Panc1 (cell line): Measurements from ENCODE around the gene STK11IP. TPM values are rescaled to one million over a fixed set of nuclear protein-coding genes. Genes with fewer than 3 reads are reported as not detected.

Experiments used
- ATAC-seq: fragments of 200-7000 bp; cut with Tn5 transposase; 2 replicates; pipeline ENCODE4 v1.9.1; 2020; ENCODE audit warnings: mild to moderate bottlenecking, moderate library complexity
- BruUV-seq: library from RNA; stranded (reverse); fragments of 400-500 nt; replicated peaks from 2 replicates; lab custom pipeline; 2021; lab: Mats Ljungman, UMichigan
- CTCF ChIA-PET: fragments of 300-600 bp; sonication (Branson Sonifier 250); formaldehyde crosslinking; loops from one replicate; lab custom pipeline; 2022; ENCODE audit warnings: antibody characterized with exemption; lab: Charles Lee
- POLR2A ChIA-PET: fragments of 300-600 bp; sonication (Branson Sonifier 250); formaldehyde crosslinking; loops from one replicate; lab custom pipeline; 2022; ENCODE audit warnings: antibody characterized with exemption; lab: Charles Lee
- DNase-seq: peaks from one replicate; pipeline ENCODE4 v3.0.0-alpha.2; 2010; ENCODE audit warnings: low read depth, low spot score
- H3K27ac ChIP-seq: 2 replicates; pipeline ENCODE4 v1.5.1; 2011; ENCODE audit warnings: mild to moderate bottlenecking, low read length, inconsistent platforms
- H3K27me3 ChIP-seq: fragments of 200-500 bp; sonication (Bioruptor generic); 2 replicates; pipeline ENCODE4 v1.6.0; 2014; ENCODE audit warnings: low read length, inconsistent platforms; ENCODE audit not compliant: control insufficient read depth, insufficient read depth
- H3K36me3 ChIP-seq: fragments of 200-500 bp; sonication (Bioruptor generic); 2 replicates; pipeline ENCODE4 v1.5.1; 2014; ENCODE audit warnings: inconsistent platforms, mild to moderate bottlenecking, low read length, moderate library complexity; ENCODE audit not compliant: control insufficient read depth, insufficient read depth
- H3K4me1 ChIP-seq: 2 replicates; pipeline ENCODE4 v1.5.1; 2011; ENCODE audit warnings: inconsistent platforms, mild to moderate bottlenecking, low read length, moderate library complexity; ENCODE audit not compliant: control insufficient read depth, insufficient read depth
- H3K4me3 ChIP-seq, 2 experiments: 2 replicates each; pipeline ENCODE4 v1.5.1; 2011 to 2012; ENCODE audit warnings: low read depth in 2 of 2, low read length in 2 of 2, mild to moderate bottlenecking in 2 of 2, inconsistent platforms in 1 of 2, moderate library complexity in 1 of 2
- H3K9me3 ChIP-seq: fragments of 200-500 bp; sonication (Bioruptor generic); 2 replicates; pipeline ENCODE4 v1.5.1; 2014; ENCODE audit warnings: low read depth, mild to moderate bottlenecking, inconsistent platforms, low read length, moderate library complexity; ENCODE audit not compliant: control insufficient read depth, insufficient read depth
- POLR2AphosphoS5 ChIP-seq: IDR thresholded peaks from 2 replicates; pipeline ENCODE4 v1.6.1; 2012; ENCODE audit warnings: mild to moderate bottlenecking, low read depth, low read length, moderate library complexity
- SIN3A ChIP-seq: IDR thresholded peaks from 2 replicates; pipeline ENCODE4 v1.6.1; 2012; ENCODE audit warnings: low read depth, mild to moderate bottlenecking, low read length, moderate library complexity, borderline replicate concordance; ENCODE audit not compliant: insufficient read depth
- TCF7L2 ChIP-seq: IDR thresholded peaks from 2 replicates; pipeline ENCODE4 v1.6.1; 2011; ENCODE audit warnings: mild to moderate bottlenecking, low read depth, low read length, inconsistent platforms
- in situ Hi-C: cut with HindIII; loops from 2 replicates; pipeline ENCODE4 v1.10.0; 2016; ENCODE audit warnings: low sequenced_read_pairs, low pct_unique_long_range_greater_than_20kb
- intact Hi-C: fragments of 100-400 bp; cut with micrococcal nuclease; formaldehyde crosslinking; loops from one replicate; pipeline ENCODE4 v1.10.0; 2022; ENCODE audit not compliant: unreplicated experiment
- total RNA-seq: library from RNA; stranded (reverse); gene quantifications from one replicate; pipeline ENCODE4 v1.2.1, GENCODE V29; 2021; ENCODE audit not compliant: unreplicated experiment
- TF ChIP-seq, protein P1 (sequence below): fragments of 450-650 bp; IDR thresholded peaks from 2 replicates; pipeline ENCODE4 v1.5.1; 2017; ENCODE audit warnings: mild to moderate bottlenecking
- TF ChIP-seq, protein P2 (sequence below), 2 experiments: IDR thresholded peaks; 2 replicates each; pipeline ENCODE4 v1.6.1; 2011 to 2012; ENCODE audit warnings: low read depth in 2 of 2, control low read depth in 1 of 2, low read length in 1 of 2, mild to moderate bottlenecking in 1 of 2, moderate library complexity in 1 of 2; ENCODE audit not compliant: insufficient read depth in 1 of 2

STK11IP gene
- total RNA-seq, 1 experiment from 2014 or later: 48.2 TPM

DNA sequence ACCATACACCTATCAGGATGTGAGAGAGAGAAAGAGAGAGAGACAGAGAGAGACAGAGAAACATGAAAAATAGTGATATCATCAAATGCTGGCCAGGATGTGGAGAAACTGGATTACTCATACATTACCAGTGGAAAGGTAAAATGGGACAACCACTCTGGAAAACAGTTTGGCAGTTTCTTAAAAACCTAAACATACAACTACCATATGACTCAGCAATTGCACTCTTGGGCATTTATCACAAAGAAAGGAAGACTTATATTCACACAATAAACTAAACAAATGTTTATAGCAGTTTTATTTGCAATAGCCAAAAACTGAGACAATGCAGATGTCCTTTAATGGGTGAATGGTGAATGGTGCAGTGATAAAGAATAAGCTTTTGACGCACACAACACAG lies 58.9 kb downstream of the STK11IP start:
- in situ Hi-C loops (no loop called here), intact Hi-C loops (no loop called here)
- no TSS peak for BruUV-seq
- Histone ChIP-seq H3K9me3 (peaks cover 7% of the 10 kb centered on the region; the same call in 1 of the 2 replicates), H3K27me3 (peaks cover 8% of the 10 kb centered on the region; the same call in 1 of the 2 replicates), H3K4me1 (no peaks in the 10 kb centered on the region), H3K27ac (no peak overlapping the region), H3K4me3 (no peak overlapping the region), H3K36me3 (no peaks in the 10 kb centered on the region)
- TF ChIP-seq, protein P1, sequence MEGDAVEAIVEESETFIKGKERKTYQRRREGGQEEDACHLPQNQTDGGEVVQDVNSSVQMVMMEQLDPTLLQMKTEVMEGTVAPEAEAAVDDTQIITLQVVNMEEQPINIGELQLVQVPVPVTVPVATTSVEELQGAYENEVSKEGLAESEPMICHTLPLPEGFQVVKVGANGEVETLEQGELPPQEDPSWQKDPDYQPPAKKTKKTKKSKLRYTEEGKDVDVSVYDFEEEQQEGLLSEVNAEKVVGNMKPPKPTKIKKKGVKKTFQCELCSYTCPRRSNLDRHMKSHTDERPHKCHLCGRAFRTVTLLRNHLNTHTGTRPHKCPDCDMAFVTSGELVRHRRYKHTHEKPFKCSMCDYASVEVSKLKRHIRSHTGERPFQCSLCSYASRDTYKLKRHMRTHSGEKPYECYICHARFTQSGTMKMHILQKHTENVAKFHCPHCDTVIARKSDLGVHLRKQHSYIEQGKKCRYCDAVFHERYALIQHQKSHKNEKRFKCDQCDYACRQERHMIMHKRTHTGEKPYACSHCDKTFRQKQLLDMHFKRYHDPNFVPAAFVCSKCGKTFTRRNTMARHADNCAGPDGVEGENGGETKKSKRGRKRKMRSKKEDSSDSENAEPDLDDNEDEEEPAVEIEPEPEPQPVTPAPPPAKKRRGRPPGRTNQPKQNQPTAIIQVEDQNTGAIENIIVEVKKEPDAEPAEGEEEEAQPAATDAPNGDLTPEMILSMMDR: no peak
- TF ChIP-seq TCF7L2 (no peak), POLR2AphosphoS5 (no peak), SIN3A (no peak)
- TF ChIP-seq, protein P2, sequence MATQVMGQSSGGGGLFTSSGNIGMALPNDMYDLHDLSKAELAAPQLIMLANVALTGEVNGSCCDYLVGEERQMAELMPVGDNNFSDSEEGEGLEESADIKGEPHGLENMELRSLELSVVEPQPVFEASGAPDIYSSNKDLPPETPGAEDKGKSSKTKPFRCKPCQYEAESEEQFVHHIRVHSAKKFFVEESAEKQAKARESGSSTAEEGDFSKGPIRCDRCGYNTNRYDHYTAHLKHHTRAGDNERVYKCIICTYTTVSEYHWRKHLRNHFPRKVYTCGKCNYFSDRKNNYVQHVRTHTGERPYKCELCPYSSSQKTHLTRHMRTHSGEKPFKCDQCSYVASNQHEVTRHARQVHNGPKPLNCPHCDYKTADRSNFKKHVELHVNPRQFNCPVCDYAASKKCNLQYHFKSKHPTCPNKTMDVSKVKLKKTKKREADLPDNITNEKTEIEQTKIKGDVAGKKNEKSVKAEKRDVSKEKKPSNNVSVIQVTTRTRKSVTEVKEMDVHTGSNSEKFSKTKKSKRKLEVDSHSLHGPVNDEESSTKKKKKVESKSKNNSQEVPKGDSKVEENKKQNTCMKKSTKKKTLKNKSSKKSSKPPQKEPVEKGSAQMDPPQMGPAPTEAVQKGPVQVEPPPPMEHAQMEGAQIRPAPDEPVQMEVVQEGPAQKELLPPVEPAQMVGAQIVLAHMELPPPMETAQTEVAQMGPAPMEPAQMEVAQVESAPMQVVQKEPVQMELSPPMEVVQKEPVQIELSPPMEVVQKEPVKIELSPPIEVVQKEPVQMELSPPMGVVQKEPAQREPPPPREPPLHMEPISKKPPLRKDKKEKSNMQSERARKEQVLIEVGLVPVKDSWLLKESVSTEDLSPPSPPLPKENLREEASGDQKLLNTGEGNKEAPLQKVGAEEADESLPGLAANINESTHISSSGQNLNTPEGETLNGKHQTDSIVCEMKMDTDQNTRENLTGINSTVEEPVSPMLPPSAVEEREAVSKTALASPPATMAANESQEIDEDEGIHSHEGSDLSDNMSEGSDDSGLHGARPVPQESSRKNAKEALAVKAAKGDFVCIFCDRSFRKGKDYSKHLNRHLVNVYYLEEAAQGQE (IDR thresholded peaks at IDR 0.05; ENCODE audit: insufficient read depth in 1 of 2, low read depth in 2 of 2, low read length in 1 of 2): no peak
- DNase-seq (no peak), ATAC-seq (no peak)
- POLR2A ChIA-PET: interaction anchor here (0.7 kb wide), 1 partner anchor 34 kb away, joined by 4 read pairs; no protein-coding TSS in a partner anchor
- CTCF ChIA-PET: no interaction called here

DNA sequence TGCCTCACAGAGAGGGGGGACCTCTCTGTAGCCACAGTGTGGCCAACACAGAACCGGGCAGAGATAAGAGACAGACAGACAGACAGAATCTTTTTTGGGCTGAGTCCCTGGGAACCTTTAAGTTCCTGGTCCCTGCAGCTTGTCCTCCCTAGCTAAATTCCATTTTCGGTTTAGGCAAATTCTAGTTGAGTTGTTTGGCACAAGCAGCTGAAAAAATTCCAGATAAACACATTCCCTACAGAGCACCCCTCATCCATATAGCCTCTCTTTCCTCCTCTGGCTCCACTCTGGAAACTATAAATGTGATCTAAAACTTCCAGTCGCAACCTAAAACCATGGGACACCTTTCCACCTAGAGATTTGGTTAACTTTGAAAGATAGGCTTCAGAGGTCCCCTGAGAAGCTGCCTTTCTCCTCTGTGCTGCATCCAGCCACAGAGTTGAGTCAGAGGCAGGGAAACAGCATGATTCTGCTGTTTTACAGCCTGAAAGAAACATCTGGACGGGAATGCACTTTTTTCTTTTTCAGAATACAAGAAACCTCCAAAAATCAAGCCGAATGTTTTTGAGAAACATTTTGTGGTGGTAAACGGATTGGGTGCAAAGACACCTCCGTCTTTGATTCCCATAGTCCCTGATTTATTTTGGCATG lies 60.7 kb downstream of the STK11IP start:
- intact Hi-C loops: no loop called here
- in situ Hi-C loops: no loop called here

More for the DNA sequence above, 60.7 kb downstream of the STK11IP start:
- TF ChIP-seq SIN3A (no peak), POLR2AphosphoS5 (no peak), TCF7L2 (no peak)
- TF ChIP-seq, protein P2 (IDR thresholded peaks at IDR 0.05; ENCODE audit: insufficient read depth in 1 of 2, low read depth in 2 of 2, low read length in 1 of 2): no peak
- TF ChIP-seq, protein P1: no peak
- H3K27ac ChIP-seq: no peak overlapping the region
- no peaks in the 10 kb centered on the region for H3K4me1 ChIP-seq
- H3K9me3 ChIP-seq: peaks cover 10% of the 10 kb centered on the region; the same call in 1 of the 2 replicates
- H3K27me3 ChIP-seq: 0 out of 2 replicates have a peak, but pooled peaks cover 6% of the 10 kb centered on the region
- CTCF ChIA-PET: no interaction called here
- H3K36me3 ChIP-seq: no peaks in the 10 kb centered on the region
- no TSS peak for BruUV-seq
- no peak for ATAC-seq
- POLR2A ChIA-PET: no interaction called here
- DNase-seq: no peak
- H3K4me3 ChIP-seq: no peak overlapping the region
